ENCODE data around the gene TSFM. TPM values are rescaled to one million over a fixed set of nuclear protein-coding genes. Genes with fewer than 3 reads are reported as not detected.

Gene TSFM
- total RNA-seq, 1 experiment from 2014 or later = 48.7 TPM

GRCh38 chr12:57740656-57741412 lies 41.8 kb upstream of the TSFM start:
- H3K4me3 Mint-ChIP-seq = no peak overlapping the region
- H3K4me1 Mint-ChIP-seq = peaks cover 25% of the 10 kb centered on the region
- H3K27ac Mint-ChIP-seq = no peak overlapping the region
- CTCF ChIA-PET = interaction anchor here (0.9 to 4.7 kb wide), 5 partner anchors 14 to 157 kb away, joined by 3 to 31 read pairs (median 5); partner anchors contain the start of gene B4GALNT1
- POLR2A ChIA-PET = interaction anchor here (1.0 kb wide), 1 partner anchor 11 kb away, joined by 4 read pairs; the partner anchor contains the start of gene CDK4
- DNase-seq (ENCODE audit: low spot score) (no peak), ATAC-seq (no peak)
- no peaks in the 10 kb centered on the region; the same call in 1 of the 2 replicates for H3K9me3 Mint-ChIP-seq
- TF ChIP-seq ZMAT4 (CRISPR knock-in tag; IDR thresholded peaks at IDR 0.05) = no peak
- TF ChIP-seq ZNF121 (CRISPR knock-in tag; IDR thresholded peaks at IDR 0.05) = no peak
- TF ChIP-seq EMX1 (CRISPR knock-in tag; IDR thresholded peaks at IDR 0.05) = no peak
- TF ChIP-seq GABPB1 (CRISPR knock-in tag; IDR thresholded peaks at IDR 0.05) = no peak
- no peak for TF ChIP-seq TEAD1 (CRISPR knock-in tag; IDR thresholded peaks at IDR 0.05)
- no peak for TF ChIP-seq IRF1 (CRISPR knock-in tag; IDR thresholded peaks at IDR 0.05)
- TF ChIP-seq FOXK1 (CRISPR knock-in tag; IDR thresholded peaks at IDR 0.05) = no peak
- TF ChIP-seq NR1H2 (CRISPR knock-in tag; IDR thresholded peaks at IDR 0.05) = no peak
- TF ChIP-seq ETV6 (CRISPR knock-in tag; IDR thresholded peaks at IDR 0.05) = no peak
- TF ChIP-seq AFF4 (CRISPR knock-in tag; IDR thresholded peaks at IDR 0.05; ENCODE audit: borderline replicate concordance) = no peak
- no peak for TF ChIP-seq ZNF263 (CRISPR knock-in tag; IDR thresholded peaks at IDR 0.05; ENCODE audit: low read depth)
- no peak for TF ChIP-seq CREM (CRISPR knock-in tag; IDR thresholded peaks at IDR 0.05)
- TF ChIP-seq PREB (CRISPR knock-in tag; IDR thresholded peaks at IDR 0.05; ENCODE audit: borderline replicate concordance) = no peak
- no peak for TF ChIP-seq ZNF219 (CRISPR knock-in tag; IDR thresholded peaks at IDR 0.05; ENCODE audit: borderline replicate concordance)
- no peak for TF ChIP-seq ZNF281 (CRISPR knock-in tag; IDR thresholded peaks at IDR 0.05)
- no peak for TF ChIP-seq CREB1 (CRISPR knock-in tag; IDR thresholded peaks at IDR 0.05)
- H3K36me3 Mint-ChIP-seq = 0 out of 2 replicates have a peak, but pooled peaks cover 2% of the 10 kb centered on the region
- peaks cover 82% of the 10 kb centered on the region for H3K27me3 Mint-ChIP-seq (ENCODE audit: low read depth)
